AG04450 (cell line): ENCODE results near the gene IL18. TPM values are rescaled to one million over a fixed set of nuclear protein-coding genes. Genes with fewer than 3 reads are reported as not detected.

ENCODE experiments used
- CTCF ChIA-PET: fragments of 300-600, 350-600 bp; formaldehyde crosslinking; extraction: SDS; loops from one replicate; lab custom pipeline; 2022; ENCODE audit warnings: antibody characterized with exemption, inconsistent platforms; lab: Charles Lee
- POLR2A ChIA-PET: fragments of 350-600 bp; formaldehyde crosslinking; extraction: SDS; loops from one replicate; lab custom pipeline; 2021; ENCODE audit warnings: antibody characterized with exemption, inconsistent platforms; lab: Yijun Ruan, JAX
- DNase-seq: peaks from one replicate; pipeline ENCODE4 v3.0.0-alpha.2; 2011; ENCODE audit warnings: low read depth, low spot score
- H3K27ac ChIP-seq: one replicate; pipeline ENCODE4 v1.5.1; 2012; ENCODE audit warnings: low read depth, low read length, control low read depth
- H3K27me3 ChIP-seq: one replicate; pipeline ENCODE4 v1.6.0; 2012; ENCODE audit warnings: low read length; ENCODE audit not compliant: control insufficient read depth, insufficient read depth
- H3K4me3 ChIP-seq: 2 replicates; pipeline ENCODE4 v1.5.1; 2011; ENCODE audit warnings: mild to moderate bottlenecking, low read depth, low read length, control low read depth
- H3K9me3 ChIP-seq: 2 replicates; pipeline ENCODE4 v1.5.1; 2012; ENCODE audit warnings: low read length; ENCODE audit not compliant: control insufficient read depth, insufficient read depth
- polyA plus RNA-seq: library from polyadenylated mRNA; depleted of rRNA; stranded (reverse); fragments of >200 nt; gene quantifications from 2 replicates; pipeline ENCODE4 v1.2.3, GENCODE V29; 2011
- TF ChIP-seq, protein P1 (sequence below): IDR thresholded peaks from 2 replicates; pipeline ENCODE4 v1.5.1; 2011; ENCODE audit warnings: low read depth, low read length, control low read depth, inconsistent platforms

Gene IL18
- polyA plus RNA-seq, 1 experiment: 0.46 TPM

DNA sequence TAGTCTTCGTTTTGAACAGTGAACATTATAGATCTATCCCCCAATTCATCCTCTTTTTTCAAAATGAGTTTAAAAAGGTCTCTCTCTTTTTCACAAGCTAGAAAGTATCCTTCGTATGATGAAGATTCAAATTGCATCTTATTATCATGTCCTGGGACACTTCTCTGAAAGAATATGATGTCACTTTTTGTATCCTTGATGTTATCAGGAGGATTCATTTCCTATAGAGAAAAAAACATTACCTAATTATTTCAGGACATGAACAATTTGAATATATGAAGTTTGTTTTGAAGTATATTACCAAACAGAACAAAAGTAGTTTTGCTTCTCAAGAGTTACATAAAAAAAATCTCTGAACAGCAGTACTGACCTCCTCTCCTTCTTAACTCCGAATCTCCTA, 20.3 kb downstream of the IL18 start:
- POLR2A ChIA-PET: no interaction called here
- no peak overlapping the region for H3K4me3 ChIP-seq
- H3K27ac ChIP-seq: no peak overlapping the region
- no peak for DNase-seq
- CTCF ChIA-PET: no interaction called here
- TF ChIP-seq, protein P1, sequence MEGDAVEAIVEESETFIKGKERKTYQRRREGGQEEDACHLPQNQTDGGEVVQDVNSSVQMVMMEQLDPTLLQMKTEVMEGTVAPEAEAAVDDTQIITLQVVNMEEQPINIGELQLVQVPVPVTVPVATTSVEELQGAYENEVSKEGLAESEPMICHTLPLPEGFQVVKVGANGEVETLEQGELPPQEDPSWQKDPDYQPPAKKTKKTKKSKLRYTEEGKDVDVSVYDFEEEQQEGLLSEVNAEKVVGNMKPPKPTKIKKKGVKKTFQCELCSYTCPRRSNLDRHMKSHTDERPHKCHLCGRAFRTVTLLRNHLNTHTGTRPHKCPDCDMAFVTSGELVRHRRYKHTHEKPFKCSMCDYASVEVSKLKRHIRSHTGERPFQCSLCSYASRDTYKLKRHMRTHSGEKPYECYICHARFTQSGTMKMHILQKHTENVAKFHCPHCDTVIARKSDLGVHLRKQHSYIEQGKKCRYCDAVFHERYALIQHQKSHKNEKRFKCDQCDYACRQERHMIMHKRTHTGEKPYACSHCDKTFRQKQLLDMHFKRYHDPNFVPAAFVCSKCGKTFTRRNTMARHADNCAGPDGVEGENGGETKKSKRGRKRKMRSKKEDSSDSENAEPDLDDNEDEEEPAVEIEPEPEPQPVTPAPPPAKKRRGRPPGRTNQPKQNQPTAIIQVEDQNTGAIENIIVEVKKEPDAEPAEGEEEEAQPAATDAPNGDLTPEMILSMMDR: no peak
- no peaks in the 10 kb centered on the region; the same call in 1 of the 2 replicates for H3K9me3 ChIP-seq
- no peaks in the 10 kb centered on the region for H3K27me3 ChIP-seq

DNA sequence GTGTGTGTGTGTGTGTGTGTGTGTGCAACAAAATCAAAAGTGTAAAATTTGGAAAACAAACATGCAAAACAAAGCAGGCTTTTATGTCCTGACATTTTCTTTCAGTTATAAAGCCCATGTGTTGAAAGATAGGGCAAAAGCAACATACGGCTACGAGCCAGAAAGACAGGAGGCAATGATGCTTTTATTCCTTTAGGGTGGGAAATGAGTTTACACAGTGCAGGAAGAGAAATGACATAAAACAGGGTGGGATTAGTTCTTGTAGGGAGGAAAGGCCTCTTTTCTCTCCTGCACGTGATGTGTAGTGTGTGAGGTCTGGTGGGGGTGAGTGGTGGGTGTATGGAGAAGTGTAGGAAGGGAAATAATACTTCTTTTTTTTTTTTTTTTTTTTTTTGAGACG, 29.4 kb downstream of the IL18 start:
- CTCF ChIA-PET: no interaction called here

DNA sequence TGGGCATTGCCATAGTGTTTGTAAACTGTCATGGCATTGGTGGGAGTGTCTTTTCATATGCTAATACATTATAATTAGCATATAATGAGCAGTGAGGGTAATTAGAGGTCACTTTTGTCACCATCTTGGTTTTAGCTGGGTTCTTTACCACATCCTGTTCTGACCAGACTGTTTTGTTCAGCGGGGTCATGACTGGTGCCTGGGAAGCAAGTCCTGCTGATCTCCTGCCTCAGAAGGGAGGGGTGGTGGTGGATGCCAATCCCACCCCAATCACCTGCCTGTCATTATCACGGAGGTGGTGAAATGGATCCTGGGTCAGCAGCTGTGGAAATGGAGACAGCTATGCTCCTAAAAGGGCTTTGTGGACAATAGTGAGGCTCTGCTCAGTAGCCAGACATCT, 31.2 kb downstream of the IL18 start:
- DNase-seq: no peak
- H3K9me3 ChIP-seq: no peaks in the 10 kb centered on the region
- no peak overlapping the region for H3K27ac ChIP-seq
- no peak overlapping the region for H3K4me3 ChIP-seq
- TF ChIP-seq, protein P1: no peak
- ChIA-PET CTCF (interaction anchor here (0.8 kb wide), 1 partner anchor 148 kb away, joined by 3 read pairs; no protein-coding TSS in a partner anchor), POLR2A (no interaction called here)
- no peaks in the 10 kb centered on the region for H3K27me3 ChIP-seq

More for the DNA sequence above, 29.4 kb downstream of the IL18 start:
- POLR2A ChIA-PET: interaction anchor here (0.7 kb wide), 1 partner anchor 38 kb away, joined by 5 read pairs; no protein-coding TSS in a partner anchor
- no peak overlapping the region for H3K4me3 ChIP-seq
- no peaks in the 10 kb centered on the region for H3K27me3 ChIP-seq
- TF ChIP-seq, protein P1: no peak
- no peaks in the 10 kb centered on the region for H3K9me3 ChIP-seq
- no peak for DNase-seq
- H3K27ac ChIP-seq: no peak overlapping the region

DNA sequence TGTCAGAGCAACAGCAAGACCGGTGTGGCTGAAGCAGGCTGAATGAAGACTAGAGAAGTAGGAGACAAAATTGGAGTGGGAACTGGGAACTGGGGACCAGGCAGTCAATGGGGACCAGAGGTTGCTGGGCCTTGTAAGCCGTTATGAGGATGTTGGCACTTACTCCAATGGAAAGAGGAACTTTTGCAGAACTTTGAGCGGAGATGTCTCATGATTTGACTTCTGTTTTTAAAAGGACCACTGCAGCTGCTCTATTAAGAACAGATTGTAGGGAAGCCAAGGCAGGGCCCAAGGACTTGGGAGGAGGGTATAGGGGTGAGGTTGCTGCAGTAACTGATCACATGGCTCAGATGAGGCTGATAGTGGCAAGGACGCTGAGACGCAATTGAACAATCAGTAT, 34.2 kb downstream of the IL18 start:
- CTCF ChIA-PET: interaction anchor here (7.4 kb wide), 1 partner anchor 16 kb away, joined by 60 read pairs; no protein-coding TSS in a partner anchor
- Histone ChIP-seq H3K27me3 (no peaks in the 10 kb centered on the region), H3K9me3 (no peaks in the 10 kb centered on the region), H3K27ac (no peak overlapping the region), H3K4me3 (no peak overlapping the region)
- no peak for DNase-seq
- TF ChIP-seq, protein P1: no peak
- POLR2A ChIA-PET: no interaction called here

DNA sequence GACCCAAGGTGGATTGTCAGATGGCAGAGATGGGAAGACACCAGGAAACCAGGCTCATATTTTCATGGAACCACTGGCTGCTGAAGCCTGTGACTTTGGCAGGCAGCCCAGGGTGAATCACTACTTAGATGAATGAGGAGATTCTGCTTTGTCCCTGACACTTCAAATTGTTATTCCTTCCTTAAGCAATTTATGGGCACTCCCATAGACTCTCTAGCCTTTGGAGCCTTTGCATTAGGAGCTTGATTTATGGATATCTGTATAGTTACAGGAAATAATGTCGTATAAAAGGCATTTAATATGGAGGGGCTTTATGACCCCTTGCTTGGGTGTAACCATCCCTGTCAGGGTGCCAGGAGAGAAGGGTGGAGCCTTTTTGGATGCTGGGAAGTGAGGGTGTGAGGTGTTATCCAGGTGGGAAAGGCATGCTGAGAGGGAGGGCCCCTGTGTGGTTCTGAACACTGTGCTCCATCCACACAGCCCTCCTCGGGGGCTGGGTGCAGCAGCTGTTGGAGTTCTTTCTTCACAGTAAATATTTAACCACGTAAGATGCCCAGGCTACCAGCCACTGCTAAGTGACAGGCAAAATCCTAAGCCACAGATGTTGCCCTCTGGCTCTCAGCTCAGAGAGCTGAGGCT, 35.3 kb downstream of the IL18 start:
- TF ChIP-seq, protein P1: no peak
- CTCF ChIA-PET: interaction anchor here (1.0 to 7.4 kb wide), 2 partner anchors 15 to 47 kb away, joined by 3 to 60 read pairs; partner anchors contain the start of gene BCO2
- H3K27ac ChIP-seq: no peak overlapping the region

More for the DNA sequence above, 35.3 kb downstream of the IL18 start:
- H3K9me3 ChIP-seq: no peaks in the 10 kb centered on the region
- no peaks in the 10 kb centered on the region for H3K27me3 ChIP-seq
- POLR2A ChIA-PET: interaction anchor here (0.9 kb wide), 1 partner anchor 86 kb away, joined by 3 read pairs; no protein-coding TSS in a partner anchor
- H3K4me3 ChIP-seq: no peak overlapping the region
- peak; percentile 10 for DNase-seq
